Right lobe of liver (tissue), 4 donors: ENCODE measurements around the gene EZH1.

Source experiments
- CTCF ChIP-seq, 4 donors: fragments of 200-600 bp in 3 of 4; fragments of 450-650 bp in 1 of 4; IDR thresholded peaks; one replicate each; pipeline versions ENCODE4 v1.5.1 to v1.8.0; 2016 to 2022; ENCODE audit warnings: antibody characterized with exemption in 4 of 4, mild to moderate bottlenecking in 2 of 4
- POLR2A ChIP-seq: fragments of 450-650 bp; IDR thresholded peaks from one replicate; pipeline ENCODE4 v1.6.1; 2017; ENCODE audit warnings: antibody characterized with exemption, mild to moderate bottlenecking
- donor health status: DM: no; HTN: no; CAD: no.
- donor health status: DM: no; HTN: no; CAD: no.
- donor health status: DM: no; HTN: yes; CAD: no.

GRCh38 chr17:42680331-42680808, 64.5 kb downstream of the EZH1 start:
- TF ChIP-seq CTCF (IDR thresholded peaks at IDR 0.05) (no peak), POLR2A (no peak)
